HUES64 (cell line): ENCODE data around the gene CHST9.

Experiments used
- H3K27ac ChIP-seq: 2 replicates; pipeline ENCODE4 v1.7.0; 2013; ENCODE audit warnings: low read depth, low read length, inconsistent platforms
- H3K27me3 ChIP-seq: 2 replicates; pipeline ENCODE4 v1.6.1; 2013; ENCODE audit warnings: mild to moderate bottlenecking, low read length; ENCODE audit not compliant: insufficient read depth
- H3K36me3 ChIP-seq: 2 replicates; pipeline ENCODE4 v1.6.1; 2013; ENCODE audit warnings: mild to moderate bottlenecking, low read length; ENCODE audit not compliant: insufficient read depth
- H3K4me1 ChIP-seq: 2 replicates; pipeline ENCODE4 v1.6.1; 2013; ENCODE audit warnings: mild to moderate bottlenecking, low read length, moderate library complexity; ENCODE audit not compliant: insufficient read depth
- H3K4me3 ChIP-seq: 2 replicates; pipeline ENCODE4 v1.5.1; 2013; ENCODE audit warnings: mild to moderate bottlenecking, low read length, moderate library complexity
- H3K9ac ChIP-seq: 2 replicates; pipeline ENCODE4 v1.6.1; 2013; ENCODE audit warnings: mild to moderate bottlenecking, low read depth, low read length
- H3K9me3 ChIP-seq: 2 replicates; pipeline ENCODE4 v1.6.1; 2013; ENCODE audit warnings: low read depth, low read length; ENCODE audit not compliant: insufficient read depth
- WGBS: fragments of 150-250, 120-280 bp; methylation state at CpG from one replicate; pipeline ENCODE4 v1.1.7; 2013; ENCODE audit warnings: missing lambda C conversion rate; 5-methylcytosine and 5-hydroxymethylcytosine counted together

Gene CHST9

GRCh38 chr18:26867471-26867870 lies 317.6 kb downstream of the CHST9 start:
- H3K4me1 ChIP-seq, result peaks cover 19% of the 10 kb centered on the region; the same call in 1 of the 2 replicates
- no peak overlapping the region for H3K27ac ChIP-seq
- no peak overlapping the region for H3K9ac ChIP-seq
- H3K4me3 ChIP-seq, result no peak overlapping the region
- WGBS, result 90% methylated on average over 4 of the region's 4 CpGs
- peaks cover 22% of the 10 kb centered on the region for H3K27me3 ChIP-seq
- no peaks in the 10 kb centered on the region for H3K9me3 ChIP-seq
- H3K36me3 ChIP-seq, result no peaks in the 10 kb centered on the region

- no peak within 1 kb of the TSS for H3K4me3 ChIP-seq
- no peaks in the 10 kb centered on the region for H3K36me3 ChIP-seq
- H3K4me1 ChIP-seq, result peaks cover 19% of the 10 kb centered on the region; the same call in 1 of the 2 replicates
- no peak within 1 kb of the TSS for H3K27ac ChIP-seq
- 56% methylated on average over 5 of the region's 5 CpGs for WGBS
- H3K9me3 ChIP-seq, result no peaks in the 10 kb centered on the region
- H3K27me3 ChIP-seq, result peaks cover 32% of the 10 kb centered on the region
- no peak within 1 kb of the TSS for H3K9ac ChIP-seq
These were observed 319.6 kb downstream of the CHST9 start, which contains the start of gene AQP4 for GRCh38 chr18:26865557-26865956. Gene AQP4, minus strand, starts transcription at chr18:26865707. Its CDS starts 18 bp downstream, at chr18:26865689.

- 58% methylated on average over 7 of the region's 7 CpGs for WGBS
- H3K4me1 ChIP-seq, result peaks cover 19% of the 10 kb centered on the region; the same call in 1 of the 2 replicates
- no peak overlapping the region for H3K4me3 ChIP-seq
- no peaks in the 10 kb centered on the region for H3K9me3 ChIP-seq
- no peaks in the 10 kb centered on the region for H3K36me3 ChIP-seq
- H3K27me3 ChIP-seq, result peaks cover 32% of the 10 kb centered on the region
- no peak overlapping the region for H3K27ac ChIP-seq
- no peak overlapping the region for H3K9ac ChIP-seq
These were observed 320.4 kb downstream of the CHST9 start for GRCh38 chr18:26864658-26865057.

- H3K9ac ChIP-seq, result no peak overlapping the region
- H3K4me3 ChIP-seq, result no peak overlapping the region; the same call in 1 of the 2 replicates
- H3K36me3 ChIP-seq, result no peaks in the 10 kb centered on the region
- no peaks in the 10 kb centered on the region for H3K9me3 ChIP-seq
- peaks cover 32% of the 10 kb centered on the region for H3K27me3 ChIP-seq
- WGBS, result 50% methylated on average over 9 of the region's 9 CpGs
- H3K27ac ChIP-seq, result no peak overlapping the region
- peaks cover 19% of the 10 kb centered on the region; the same call in 1 of the 2 replicates for H3K4me1 ChIP-seq
These were observed 321.1 kb downstream of the CHST9 start for GRCh38 chr18:26863921-26864497.

GRCh38 chr18:26863122-26863879 lies 321.8 kb downstream of the CHST9 start:
- H3K36me3 ChIP-seq, result no peaks in the 10 kb centered on the region
- H3K4me3 ChIP-seq, result peak overlapping the region; percentile 66
- peaks cover 19% of the 10 kb centered on the region; the same call in 1 of the 2 replicates for H3K4me1 ChIP-seq
- H3K27ac ChIP-seq, result no peak overlapping the region
- H3K9me3 ChIP-seq, result no peaks in the 10 kb centered on the region
- peak overlapping the region; percentile 57 for H3K9ac ChIP-seq
- WGBS, result 8% methylated on average over 39 of the region's 40 CpGs
- H3K27me3 ChIP-seq, result peaks cover 32% of the 10 kb centered on the region

- Histone ChIP-seq H3K4me1 (peaks cover 19% of the 10 kb centered on the region; the same call in 1 of the 2 replicates), H3K9ac (no peak overlapping the region), H3K27ac (no peak overlapping the region), H3K36me3 (no peaks in the 10 kb centered on the region), H3K9me3 (no peaks in the 10 kb centered on the region), H3K4me3 (no peak overlapping the region), H3K27me3 (peaks cover 32% of the 10 kb centered on the region)
- WGBS, result 91% methylated on average over 5 of the region's 5 CpGs
These were observed 323.0 kb downstream of the CHST9 start for GRCh38 chr18:26862084-26862483.
